Effector memory CD8-positive, alpha-beta T cell (primary cell): ENCODE measurements around the gene ASPSCR1.

Experiments used
- ATAC-seq: fragments of 150-1000 bp; cut with Tn5 transposase; replicated peaks from 2 replicates; pipeline ENCODE4 v1.10.0; 2021; ENCODE audit warnings: mild to moderate bottlenecking, moderate library complexity
- DNase-seq, 3 experiments: peaks; one replicate each; pipeline ENCODE4 v3.0.0; 2021
- H3K27ac Mint-ChIP-seq, 2 donors: one replicate each; pipeline ENCODE4 v1.8.0; 2022; ENCODE audit warnings: mild to moderate bottlenecking in 2 of 2, mixed read lengths in 2 of 2, moderate library complexity in 2 of 2
- H3K27me3 Mint-ChIP-seq, 2 donors: one replicate each; pipeline ENCODE4 v1.8.0; 2022; ENCODE audit warnings: mixed read lengths in 2 of 2
- H3K36me3 Mint-ChIP-seq: one replicate; pipeline ENCODE4 v1.8.0; 2022; ENCODE audit warnings: mild to moderate bottlenecking, moderate library complexity, mixed read lengths; ENCODE audit not compliant: insufficient read depth
- H3K4me1 Mint-ChIP-seq, 2 donors: one replicate each; pipeline ENCODE4 v1.8.0; 2022; ENCODE audit warnings: low read depth in 2 of 2, mixed read lengths in 2 of 2
- H3K4me3 Mint-ChIP-seq, 2 donors: one replicate each; pipeline ENCODE4 v1.8.0; 2022; ENCODE audit warnings: mild to moderate bottlenecking in 2 of 2, mixed read lengths in 2 of 2, moderate library complexity in 2 of 2
- H3K9me3 Mint-ChIP-seq, 2 donors: one replicate each; pipeline ENCODE4 v1.8.0; 2022; ENCODE audit warnings: mixed read lengths in 2 of 2

The ASPSCR1 gene

GRCh38 chr17:82023447-82024241, 46.2 kb downstream of the ASPSCR1 start:
- H3K4me1 Mint-ChIP-seq = peaks cover 13 to 25% of the 10 kb centered on the region in 2 donors
- DNase-seq (no peak), ATAC-seq (no peak)
- no peaks in the 10 kb centered on the region for H3K27me3 Mint-ChIP-seq
- H3K4me3 Mint-ChIP-seq = peak overlapping the region; percentile 72 to 80
- H3K9me3 Mint-ChIP-seq = no peaks in the 10 kb centered on the region
- no peak overlapping the region for H3K27ac Mint-ChIP-seq
- peaks cover 11% of the 10 kb centered on the region for H3K36me3 Mint-ChIP-seq

GRCh38 chr17:82024859-82025258, 47.4 kb downstream of the ASPSCR1 start:
- Mint-ChIP-seq H3K27me3 (no peaks in the 10 kb centered on the region), H3K4me3 (no peak overlapping the region), H3K36me3 (peaks cover 11% of the 10 kb centered on the region), H3K9me3 (no peaks in the 10 kb centered on the region), H3K4me1 (peaks cover 17 to 30% of the 10 kb centered on the region in 2 donors), H3K27ac (no peak overlapping the region)
- ATAC-seq (no peak), DNase-seq (no peak)

GRCh38 chr17:82025401-82026107, 48.1 kb downstream of the ASPSCR1 start:
- H3K9me3 Mint-ChIP-seq = no peaks in the 10 kb centered on the region
- no peak for DNase-seq
- H3K4me1 Mint-ChIP-seq = peaks cover 19 to 27% of the 10 kb centered on the region in 2 donors
- ATAC-seq = no peak
- H3K27ac Mint-ChIP-seq = no peak overlapping the region
- peaks cover 13% of the 10 kb centered on the region for H3K36me3 Mint-ChIP-seq
- no peak overlapping the region for H3K4me3 Mint-ChIP-seq
- H3K27me3 Mint-ChIP-seq = no peaks in the 10 kb centered on the region

DNA sequence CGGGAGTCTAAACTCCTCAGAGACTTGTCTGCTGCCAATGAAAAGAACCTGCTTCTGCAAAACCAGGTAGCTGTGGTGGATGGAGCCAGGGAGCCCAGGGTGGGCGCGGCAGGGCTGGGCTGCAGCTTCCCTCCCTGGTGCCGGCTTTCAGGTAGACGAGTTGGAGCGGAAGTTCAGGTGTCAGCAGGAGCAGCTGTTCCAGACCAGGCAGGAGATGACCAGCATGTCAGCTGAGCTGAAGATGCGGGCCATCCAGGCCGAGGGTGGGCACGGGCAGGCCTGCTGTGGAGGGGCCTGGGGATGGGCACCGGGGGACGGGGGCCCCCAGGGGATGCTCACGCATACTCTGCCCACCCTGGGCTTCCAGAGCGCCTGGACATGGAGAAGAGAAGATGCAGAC, 50.8 kb downstream of the ASPSCR1 start:
- H3K36me3 Mint-ChIP-seq = peaks cover 6% of the 10 kb centered on the region
- H3K4me3 Mint-ChIP-seq = no peak overlapping the region
- no peaks in the 10 kb centered on the region for H3K9me3 Mint-ChIP-seq
- peaks cover 10 to 17% of the 10 kb centered on the region in 2 donors for H3K4me1 Mint-ChIP-seq
- no peak overlapping the region for H3K27ac Mint-ChIP-seq
- DNase-seq (no peak), ATAC-seq (no peak)
- H3K27me3 Mint-ChIP-seq = no peaks in the 10 kb centered on the region

DNA sequence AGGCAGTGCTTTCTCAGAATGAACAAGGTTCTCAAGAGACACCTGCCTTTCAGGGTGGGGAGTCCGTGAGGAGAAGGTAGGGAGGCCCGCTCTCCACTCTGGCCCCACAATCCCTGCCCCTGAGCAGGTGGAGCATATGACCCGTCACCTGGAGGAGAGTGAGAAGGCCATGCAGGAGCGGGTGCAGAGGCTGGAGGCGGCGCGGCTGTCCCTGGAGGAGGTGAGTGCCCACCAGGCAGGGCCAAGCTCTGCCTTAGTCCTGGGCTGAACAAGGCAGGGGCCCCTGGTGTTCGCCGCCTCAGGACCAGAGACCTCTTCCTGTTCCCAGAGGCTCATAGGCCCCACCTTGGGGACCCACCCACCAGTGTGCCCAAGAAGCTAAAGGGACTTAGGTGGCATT, 51.5 kb downstream of the ASPSCR1 start:
- H3K27ac Mint-ChIP-seq = no peak overlapping the region
- peaks cover 6% of the 10 kb centered on the region for H3K36me3 Mint-ChIP-seq
- DNase-seq = no peak
- H3K9me3 Mint-ChIP-seq = no peaks in the 10 kb centered on the region
- peaks cover 10 to 13% of the 10 kb centered on the region in 2 donors for H3K4me1 Mint-ChIP-seq
- peak overlapping the region; percentile 73 to 77 for H3K4me3 Mint-ChIP-seq
- H3K27me3 Mint-ChIP-seq = no peaks in the 10 kb centered on the region
- ATAC-seq = no peak

GRCh38 chr17:82029391-82029790, 52.0 kb downstream of the ASPSCR1 start:
- peak overlapping the region; percentile 73 to 77 for H3K4me3 Mint-ChIP-seq
- no peaks in the 10 kb centered on the region for H3K9me3 Mint-ChIP-seq
- H3K4me1 Mint-ChIP-seq = peaks cover 10% of the 10 kb centered on the region in 2 donors
- H3K36me3 Mint-ChIP-seq = peaks cover 6% of the 10 kb centered on the region
- ATAC-seq (no peak), DNase-seq (no peak)
- H3K27ac Mint-ChIP-seq = no peak overlapping the region
- H3K27me3 Mint-ChIP-seq = no peaks in the 10 kb centered on the region

GRCh38 chr17:82029990-82030469, 52.6 kb downstream of the ASPSCR1 start:
- no peaks in the 10 kb centered on the region for H3K27me3 Mint-ChIP-seq
- DNase-seq = no peak
- H3K4me3 Mint-ChIP-seq = peak overlapping the region; percentile 84 to 85
- H3K27ac Mint-ChIP-seq = no peak overlapping the region
- H3K36me3 Mint-ChIP-seq = peaks cover 6% of the 10 kb centered on the region
- H3K4me1 Mint-ChIP-seq = peaks cover 10% of the 10 kb centered on the region in 2 donors
- H3K9me3 Mint-ChIP-seq = no peaks in the 10 kb centered on the region
- no peak for ATAC-seq

GRCh38 chr17:82030470-82031302, 53.3 kb downstream of the ASPSCR1 start:
- Mint-ChIP-seq H3K4me1 (peaks cover 14% of the 10 kb centered on the region in 2 donors), H3K27ac (no peak overlapping the region), H3K4me3 (peak overlapping the region; percentile 84 to 85), H3K27me3 (no peaks in the 10 kb centered on the region), H3K9me3 (no peaks in the 10 kb centered on the region), H3K36me3 (peaks cover 3% of the 10 kb centered on the region)
- DNase-seq (peak; percentile 79 to 86 (median 80)), ATAC-seq (peak; percentile 86)

DNA sequence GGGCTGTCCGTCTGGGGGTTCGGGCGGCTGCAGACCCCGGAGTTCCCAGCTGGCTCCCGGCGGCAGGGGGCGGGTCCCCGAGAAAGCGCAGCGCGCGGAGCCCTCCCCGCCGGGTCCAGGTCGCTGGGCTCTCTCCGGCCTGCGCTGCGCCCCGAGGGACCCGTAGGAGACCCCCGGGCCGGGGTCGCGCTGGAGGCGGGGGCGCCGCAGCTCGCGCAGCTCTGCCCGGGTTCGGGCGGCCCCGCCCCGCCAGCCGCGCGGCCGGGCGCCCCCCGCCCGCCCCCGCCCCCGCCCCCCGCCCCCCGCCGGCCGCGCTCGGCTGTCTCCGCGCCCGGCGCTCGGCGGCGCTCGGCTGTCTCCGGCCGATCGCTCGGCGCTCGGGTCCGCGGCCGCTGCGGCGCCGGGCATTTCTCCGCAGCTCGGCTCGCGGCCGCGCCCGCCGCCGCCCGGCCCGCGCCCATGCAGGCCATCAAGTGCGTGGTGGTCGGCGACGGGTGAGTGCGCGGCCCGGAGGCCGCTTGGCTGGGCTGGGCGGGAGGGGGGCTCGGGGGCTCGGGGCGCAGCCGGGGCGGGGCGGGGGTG, 54.0 kb downstream of the ASPSCR1 start, which contains the start of gene RAC3:
RAC3 (plus strand) TSS at position 376 of the 582 bp plus-strand sequence; CDS start at position 460, 84 bp downstream.
- ATAC-seq (no peak), DNase-seq (no peak)
- H3K27me3 Mint-ChIP-seq = no peaks in the 10 kb centered on the region
- H3K9me3 Mint-ChIP-seq = no peaks in the 10 kb centered on the region
- peaks cover 4% of the 10 kb centered on the region for H3K36me3 Mint-ChIP-seq
- no peak within 1 kb of the TSS for H3K27ac Mint-ChIP-seq
- H3K4me3 Mint-ChIP-seq = peak within 1 kb of the TSS; percentile 84 to 85
- peaks cover 18 to 19% of the 10 kb centered on the region in 2 donors for H3K4me1 Mint-ChIP-seq

- Mint-ChIP-seq H3K36me3 (peaks cover 8% of the 10 kb centered on the region), H3K27me3 (no peaks in the 10 kb centered on the region), H3K27ac (no peak overlapping the region), H3K9me3 (no peaks in the 10 kb centered on the region), H3K4me1 (peaks cover 18 to 19% of the 10 kb centered on the region in 2 donors), H3K4me3 (peak overlapping the region; percentile 57 to 59)
- no peak for ATAC-seq
- no peak for DNase-seq
Measured at GRCh38 chr17:82031885-82032627, 54.6 kb downstream of the ASPSCR1 start.

- no peak for DNase-seq
- Mint-ChIP-seq H3K4me1 (peaks cover 23 to 25% of the 10 kb centered on the region in 2 donors), H3K27me3 (no peaks in the 10 kb centered on the region), H3K36me3 (peaks cover 15% of the 10 kb centered on the region), H3K4me3 (no peak overlapping the region), H3K27ac (no peak overlapping the region), H3K9me3 (no peaks in the 10 kb centered on the region)
- no peak for ATAC-seq
Measured at GRCh38 chr17:82033359-82034085, 56.1 kb downstream of the ASPSCR1 start.
